SK-MEL-5 (cell line): ENCODE results near the gene NGEF. TPM values are rescaled to one million over a fixed set of nuclear protein-coding genes. Genes with fewer than 3 reads are reported as not detected.
"Not testable (repeated sequence)": the region's sequence is repeated elsewhere in the genome, so short reads cannot be mapped to it uniquely, and the experiment has no call there.

Experiments used
- DNase-seq: peaks from one replicate; pipeline ENCODE4 v3.0.0-alpha.2; 2016; ENCODE audit warnings: low read depth, low spot score
- in situ Hi-C: cut with HindIII; loops from 2 replicates; pipeline ENCODE4 v1.10.0; 2016; ENCODE audit warnings: low sequenced_read_pairs, high pct_unique_total_duplicates, low pct_unique_long_range_greater_than_20kb
- polyA plus RNA-seq, 2 experiments: library from polyadenylated mRNA; depleted of rRNA; stranded (reverse); fragments of >200 nt; gene quantifications; 2 replicates each; pipeline ENCODE4 v1.2.3, GENCODE V29; 2015
- total RNA-seq: library from RNA; depleted of rRNA; stranded (reverse); fragments of >200 nt; shearing (Covaris generic); gene quantifications from 2 replicates; pipeline ENCODE4 v1.2.3, GENCODE V29; 2014; rRNA removed

NGEF gene, protein sequence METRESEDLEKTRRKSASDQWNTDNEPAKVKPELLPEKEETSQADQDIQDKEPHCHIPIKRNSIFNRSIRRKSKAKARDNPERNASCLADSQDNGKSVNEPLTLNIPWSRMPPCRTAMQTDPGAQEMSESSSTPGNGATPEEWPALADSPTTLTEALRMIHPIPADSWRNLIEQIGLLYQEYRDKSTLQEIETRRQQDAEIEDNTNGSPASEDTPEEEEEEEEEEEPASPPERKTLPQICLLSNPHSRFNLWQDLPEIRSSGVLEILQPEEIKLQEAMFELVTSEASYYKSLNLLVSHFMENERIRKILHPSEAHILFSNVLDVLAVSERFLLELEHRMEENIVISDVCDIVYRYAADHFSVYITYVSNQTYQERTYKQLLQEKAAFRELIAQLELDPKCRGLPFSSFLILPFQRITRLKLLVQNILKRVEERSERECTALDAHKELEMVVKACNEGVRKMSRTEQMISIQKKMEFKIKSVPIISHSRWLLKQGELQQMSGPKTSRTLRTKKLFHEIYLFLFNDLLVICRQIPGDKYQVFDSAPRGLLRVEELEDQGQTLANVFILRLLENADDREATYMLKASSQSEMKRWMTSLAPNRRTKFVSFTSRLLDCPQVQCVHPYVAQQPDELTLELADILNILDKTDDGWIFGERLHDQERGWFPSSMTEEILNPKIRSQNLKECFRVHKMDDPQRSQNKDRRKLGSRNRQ
- total RNA-seq: not detected in 2 replicates
- not detected in 2 replicates for polyA plus RNA-seq (2015; cell fraction: cytosol; rRNA removed)
- polyA plus RNA-seq (2015; cell fraction: nucleus; rRNA removed): not detected in 2 replicates

DNA sequence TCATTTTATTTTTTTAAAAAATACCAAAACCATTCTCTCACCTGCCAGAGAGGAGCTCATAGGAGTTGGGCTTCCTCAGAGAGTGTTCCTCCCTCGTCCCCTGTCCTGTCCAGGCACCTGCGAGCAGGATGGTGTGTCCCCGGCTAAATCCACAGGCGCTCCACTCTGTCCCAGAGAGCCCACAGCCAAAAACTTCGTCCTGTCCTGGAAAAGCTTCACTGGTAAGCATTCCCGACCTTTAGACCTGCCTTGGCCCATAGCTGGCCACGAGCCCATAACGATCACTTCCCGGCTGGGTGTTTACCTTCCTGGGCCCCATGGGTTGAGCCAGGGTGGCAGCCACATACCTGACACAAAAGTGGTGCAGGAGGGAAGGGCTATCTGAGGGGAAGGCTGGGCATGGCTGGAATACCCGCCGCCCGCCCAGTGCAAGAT, at the start of gene NGEF:
Gene NGEF, minus strand, starts transcription at position 230 of the 435 bp plus-strand sequence. CDS start 38,366 bp downstream, outside the sequence.
- in situ Hi-C loops: no loop called here
- no peak for DNase-seq

GRCh38 chr2:233062451-233062850, 49.4 kb upstream of the NGEF start:
- DNase-seq: no peak
- in situ Hi-C loops: no loop called here

- no peak for DNase-seq
- in situ Hi-C loops: no loop called here
Observed at GRCh38 chr2:233061591-233062450, 48.8 kb upstream of the NGEF start.

GRCh38 chr2:233060980-233061590, 48.0 kb upstream of the NGEF start:
- DNase-seq: no peak
- in situ Hi-C loops: no loop called here

GRCh38 chr2:233060501-233060979, 47.5 kb upstream of the NGEF start:
- no peak for DNase-seq
- in situ Hi-C loops: no loop called here

- in situ Hi-C loops: no loop called here
Observed at GRCh38 chr2:233059797-233060500, 46.9 kb upstream of the NGEF start, which contains the start of gene INPP5D. Gene INPP5D (plus strand): TSS chr2:233060342. CDS start chr2:233060479, 137 bp downstream.

DNA sequence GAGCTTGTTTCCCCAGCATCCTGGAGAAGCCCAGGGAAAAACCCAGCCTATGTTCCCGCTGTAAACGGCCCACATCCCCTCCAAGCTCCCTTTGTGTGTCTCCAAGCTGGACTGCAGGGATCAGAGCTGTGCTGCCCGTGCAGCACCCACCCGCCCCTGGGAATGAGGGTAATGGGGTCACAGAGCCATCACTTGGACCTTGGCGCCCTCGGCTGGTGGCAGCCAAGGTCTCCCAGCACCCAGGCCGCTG, 46.4 kb upstream of the NGEF start:
- in situ Hi-C loops: no loop called here
- DNase-seq: no peak

More at GRCh38 chr2:233059797-233060500, 46.9 kb upstream of the NGEF start, which contains the start of gene INPP5D:
- DNase-seq: no peak

DNA sequence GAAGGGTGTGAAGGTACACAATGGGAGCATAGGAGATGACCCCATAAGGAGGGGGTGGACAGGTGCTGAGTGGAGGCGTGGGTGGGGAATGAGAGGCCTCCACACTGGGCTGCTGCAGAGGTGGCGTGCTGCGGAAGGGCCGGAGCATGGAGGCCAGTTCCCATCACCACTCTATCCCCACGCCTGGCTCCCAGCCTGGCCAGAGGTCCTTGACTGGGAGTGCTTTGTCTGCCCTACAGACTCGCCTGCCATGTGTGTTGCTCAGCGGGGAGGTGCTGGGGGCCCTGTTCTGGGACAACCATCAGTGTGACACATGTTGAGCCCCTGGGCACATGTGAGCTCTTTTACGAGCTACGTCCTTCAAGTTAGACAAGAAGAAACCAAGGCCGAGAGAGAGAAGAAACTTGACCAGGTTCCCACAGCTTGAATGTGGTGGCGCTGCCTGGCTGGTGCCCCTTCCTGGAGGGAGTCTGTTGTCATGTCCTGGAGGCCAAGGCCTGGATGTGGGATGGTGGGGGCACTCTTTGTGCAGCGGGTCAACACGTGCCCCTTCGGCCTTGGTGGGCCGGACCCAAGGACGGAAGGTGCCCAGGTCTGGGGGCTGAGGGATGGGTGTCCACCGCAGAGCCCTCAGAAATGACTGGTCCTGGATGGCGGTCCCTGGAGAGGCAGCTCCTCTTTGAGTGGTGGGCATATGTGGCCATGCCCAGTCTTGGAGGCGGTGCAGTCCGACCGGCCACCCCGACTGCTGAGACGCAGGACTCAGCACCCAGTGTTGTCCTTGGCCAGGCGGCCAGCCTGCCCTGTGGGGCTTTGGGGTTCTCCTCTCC, 45.9 kb upstream of the NGEF start:
- in situ Hi-C loops: no loop called here
- no peak for DNase-seq

DNA sequence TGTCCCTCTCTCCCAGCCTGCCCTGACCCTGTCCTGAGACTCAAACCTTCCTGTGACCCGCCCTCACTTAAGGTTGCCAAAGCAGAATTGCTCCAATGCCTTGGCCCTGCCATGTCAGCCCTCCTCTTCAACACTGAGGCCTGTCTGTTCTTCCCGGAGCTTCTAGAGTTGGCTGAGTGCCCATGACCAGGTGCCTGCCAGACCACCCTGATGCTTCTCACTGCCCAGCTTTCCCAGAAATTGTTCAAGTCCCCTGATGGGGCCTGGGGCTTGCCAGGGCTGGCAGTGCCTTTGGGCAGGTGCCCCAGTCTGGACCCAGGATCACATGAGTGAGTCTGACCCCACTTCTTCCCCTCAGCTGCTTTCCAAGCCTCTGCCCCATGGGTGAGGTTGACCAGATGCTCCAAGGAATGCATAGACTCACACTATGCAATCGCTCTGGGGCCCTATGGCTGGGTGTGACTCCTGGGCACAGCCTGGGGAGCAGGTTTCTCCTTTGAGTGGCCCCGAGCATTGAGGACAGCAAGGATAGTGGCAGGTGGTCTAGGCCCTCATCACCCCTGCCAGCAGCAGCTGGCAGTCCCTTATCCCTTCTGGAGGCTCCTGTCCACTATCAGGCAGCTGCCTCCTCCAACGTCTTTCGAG, 44.0 kb upstream of the NGEF start:
- in situ Hi-C loops: no loop called here
- no peak for DNase-seq

DNA sequence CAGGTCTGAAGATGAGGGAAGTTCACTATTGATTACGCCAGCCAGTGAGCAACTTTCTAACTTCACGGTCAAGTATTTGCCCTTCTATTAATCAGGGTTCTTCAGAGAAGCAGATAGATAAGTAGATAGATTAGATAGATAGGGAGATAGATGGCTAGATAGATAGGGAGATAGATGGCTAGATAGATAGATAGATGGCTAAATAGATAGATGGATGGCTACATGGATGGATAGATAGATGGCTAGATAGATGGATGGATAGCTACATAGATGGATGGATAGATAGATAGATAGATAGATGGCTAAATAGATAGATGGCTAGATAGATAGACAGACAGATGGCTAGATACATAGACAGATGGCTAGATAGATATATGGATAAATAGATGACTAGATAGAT, 42.3 kb upstream of the NGEF start:
- DNase-seq: no peak
- in situ Hi-C loops: no loop called here

DNA sequence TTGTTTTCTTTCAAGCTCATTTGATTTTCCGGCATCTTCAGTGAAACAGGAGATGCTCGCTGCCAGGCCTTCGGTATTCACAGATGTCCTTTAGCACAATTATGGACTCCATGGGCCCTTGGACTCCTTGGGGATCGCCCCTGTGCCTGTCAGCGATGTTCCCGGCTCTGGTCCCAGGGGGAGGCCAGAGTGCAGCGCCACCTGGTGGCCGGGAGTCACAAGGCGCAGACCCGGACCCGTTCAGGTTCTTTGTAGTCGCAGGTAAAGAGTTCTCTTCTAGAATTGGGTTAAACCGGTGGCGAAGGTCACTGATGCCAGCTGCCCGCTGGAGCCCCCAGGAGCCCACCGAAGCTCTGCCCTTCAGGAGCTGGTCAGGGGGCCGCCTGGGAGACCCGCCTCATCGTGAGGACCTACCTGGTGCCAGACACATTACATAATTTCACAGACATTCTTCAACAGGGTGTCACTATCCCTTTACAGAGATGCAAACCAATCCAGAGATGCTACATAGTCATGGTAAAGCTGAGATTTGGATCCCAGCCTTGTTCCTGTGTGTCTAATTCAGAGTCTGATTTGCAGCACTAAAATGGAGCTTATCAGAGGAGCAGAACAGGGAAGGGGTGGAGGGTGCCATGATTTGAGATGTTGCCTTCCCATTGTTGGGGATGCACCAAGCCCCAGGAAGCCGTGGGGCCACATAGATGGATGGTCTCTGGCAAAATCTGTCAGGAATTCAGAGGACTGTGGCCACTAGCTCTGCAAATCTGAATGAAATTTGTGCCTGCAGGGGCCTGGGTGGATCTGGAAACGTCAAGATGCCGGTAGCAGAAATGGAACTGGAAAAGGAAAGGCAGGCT, 41.1 kb upstream of the NGEF start:
- in situ Hi-C loops: no loop called here
- peak; percentile 53 for DNase-seq

DNA sequence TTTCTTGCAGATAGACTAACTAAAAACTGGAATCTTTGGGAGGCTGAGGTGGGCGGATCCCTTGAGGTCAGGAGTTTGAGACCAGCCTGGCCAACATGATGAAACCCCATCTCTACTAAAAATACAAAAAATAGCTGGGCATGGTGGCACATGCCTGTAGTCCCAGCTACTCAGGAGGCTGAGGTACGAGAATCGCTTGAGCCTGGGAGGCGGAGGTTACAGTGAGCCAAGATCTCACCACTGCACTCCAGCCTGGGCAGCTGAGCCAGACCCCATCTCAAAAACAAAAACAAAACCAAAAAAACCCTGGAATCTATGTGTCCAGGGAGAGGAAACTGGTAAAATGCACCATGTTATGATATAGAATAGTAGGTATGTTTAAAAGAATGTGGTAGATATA, 39.5 kb upstream of the NGEF start:
- in situ Hi-C loops, DNase-seq: not testable (repeated sequence)

DNA sequence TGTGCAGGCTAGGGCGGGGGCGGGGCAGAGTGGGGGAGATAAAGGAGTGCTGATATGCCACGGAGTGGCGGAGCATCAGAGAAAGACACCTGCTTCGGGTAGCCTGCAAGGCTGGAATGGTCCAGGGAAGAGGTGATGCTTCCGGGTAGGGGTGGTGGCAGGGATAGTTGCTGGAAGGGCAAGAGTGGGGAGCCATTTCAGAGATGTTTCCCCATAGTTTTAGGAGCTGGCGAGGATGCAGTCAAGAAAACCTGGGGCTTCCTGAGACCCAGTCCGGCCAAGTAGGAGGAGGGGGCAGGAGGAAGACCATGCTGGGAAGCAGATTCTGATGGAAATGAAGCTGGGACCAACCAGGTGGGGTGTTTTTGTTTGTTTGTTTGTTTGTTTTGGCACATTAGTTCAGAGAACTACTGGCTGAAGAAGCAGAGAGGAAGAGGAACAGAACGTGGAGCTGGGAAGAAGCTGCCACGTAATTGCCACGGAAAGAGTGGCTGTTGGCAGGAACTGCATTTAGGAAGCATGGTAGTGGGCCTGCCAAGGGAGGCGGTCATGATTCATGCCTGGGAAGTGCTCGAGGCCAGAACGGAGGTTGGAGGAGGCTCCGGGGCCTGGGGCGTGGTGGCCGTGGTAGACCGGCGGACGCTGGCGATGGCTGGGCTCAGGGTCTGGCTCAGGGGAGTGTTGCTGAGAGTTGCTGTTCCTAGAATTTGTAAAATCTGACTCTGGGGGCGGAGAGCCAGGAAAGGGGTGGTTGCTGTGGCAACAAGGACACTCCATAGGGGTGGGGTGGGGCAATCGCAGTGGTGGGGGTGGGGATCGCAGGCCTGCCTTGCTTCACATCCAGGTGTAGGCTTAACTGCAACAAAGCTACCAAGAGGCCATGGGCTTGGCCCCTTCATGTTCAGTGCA, 38.4 kb upstream of the NGEF start:
- in situ Hi-C loops: no loop called here

DNA sequence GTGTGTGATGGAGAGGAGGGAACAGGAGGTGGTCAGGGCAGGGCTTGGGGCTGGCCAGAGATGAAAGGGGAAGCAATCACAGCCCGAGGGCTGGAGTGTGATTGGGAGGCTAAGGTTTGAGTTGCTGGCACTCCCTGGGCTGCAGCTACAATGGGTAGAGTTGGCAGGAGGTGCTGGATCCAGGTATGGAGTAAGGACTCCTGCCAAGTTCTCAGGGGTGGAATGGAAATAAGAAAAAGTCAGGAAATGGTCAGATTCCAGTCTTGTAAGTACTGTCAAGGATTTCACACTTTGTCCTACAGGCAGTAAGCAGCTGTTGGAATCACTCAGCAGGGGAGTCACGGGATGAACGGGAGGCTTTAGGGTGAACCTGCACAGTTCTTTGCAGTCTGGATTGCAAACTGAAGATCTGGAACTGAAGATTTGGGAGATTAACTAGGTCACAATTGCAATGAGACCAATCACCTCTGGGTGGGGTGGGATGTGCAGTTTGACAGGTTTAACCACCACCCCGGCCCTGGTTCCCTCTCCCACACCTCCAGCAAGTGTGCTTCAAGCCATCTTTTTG, 36.2 kb upstream of the NGEF start:
- in situ Hi-C loops: no loop called here
- no peak for DNase-seq

More for the DNA sequence above, 38.4 kb upstream of the NGEF start:
- no peak for DNase-seq
